Measurements from ENCODE around the gene TCOF1. TPM values are rescaled to one million over a fixed set of nuclear protein-coding genes. Genes with fewer than 3 reads are reported as not detected.

Gene TCOF1
- total RNA-seq, 1 donor from 2014 or later: 44.3 TPM

GRCh38 chr5:150329881-150330876 is 27.3 kb upstream of the TCOF1 start:
- no peak for DNase-seq (ENCODE audit: low read depth)
- TF ChIP-seq CTCF (conservative IDR thresholded peaks at IDR 0.05; ENCODE audit: low read depth, low read length): no peak

GRCh38 chr5:150333400-150333799 is 24.1 kb upstream of the TCOF1 start:
- no peak for TF ChIP-seq CTCF (conservative IDR thresholded peaks at IDR 0.05; ENCODE audit: low read depth, low read length)
- no peak overlapping the region for H3K4me3 ChIP-seq (ENCODE audit: low read depth, low read length)
- no peak for DNase-seq (ENCODE audit: low read depth)

More at GRCh38 chr5:150329881-150330876, 27.3 kb upstream of the TCOF1 start:
- no peak overlapping the region for H3K4me3 ChIP-seq (ENCODE audit: low read depth, low read length)

DNA sequence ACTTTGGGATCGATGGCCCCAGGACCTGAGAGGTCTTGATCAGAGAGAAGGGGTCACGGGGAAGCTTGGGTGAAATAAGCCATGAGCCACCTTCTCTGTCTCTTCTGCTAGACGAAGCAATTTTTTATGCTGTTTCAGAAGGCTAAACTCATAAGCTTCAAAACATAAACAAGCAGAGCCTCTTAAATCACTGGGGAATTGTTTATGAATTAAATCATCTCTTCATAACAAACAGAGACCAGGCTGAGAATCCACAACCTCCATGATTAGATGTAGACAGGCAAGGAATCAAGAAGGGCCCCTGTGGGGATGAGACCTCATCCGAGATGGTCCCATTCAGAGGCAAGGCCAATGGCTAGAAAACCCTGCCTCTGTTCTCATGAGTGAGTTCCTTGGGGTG is 21.7 kb upstream of the TCOF1 start:
- TF ChIP-seq CTCF (conservative IDR thresholded peaks at IDR 0.05; ENCODE audit: low read depth, low read length): no peak
- no peak for DNase-seq (ENCODE audit: low read depth)
- no peak overlapping the region for H3K4me3 ChIP-seq (ENCODE audit: low read depth, low read length)

DNA sequence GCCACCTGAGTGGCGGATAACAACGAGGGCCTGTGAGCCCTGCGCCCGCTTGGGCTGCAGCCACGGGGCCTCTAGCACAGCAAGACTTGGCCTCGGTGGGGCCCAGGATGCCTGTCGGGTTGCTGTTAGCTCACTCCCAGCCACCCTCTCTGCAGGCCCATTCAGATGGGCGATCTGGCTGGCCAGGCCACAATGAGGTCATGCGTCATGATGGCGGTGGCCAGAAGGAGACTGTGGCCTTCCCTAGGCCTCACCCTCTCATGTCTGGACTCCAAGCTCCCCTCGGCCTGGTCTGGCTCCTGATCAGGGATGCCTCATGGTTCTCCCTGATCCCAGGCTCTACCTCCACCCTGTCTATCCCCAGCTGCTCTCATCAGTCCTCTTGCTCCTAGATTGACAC is 19.0 kb upstream of the TCOF1 start:
- TF ChIP-seq CTCF (conservative IDR thresholded peaks at IDR 0.05; ENCODE audit: low read depth, low read length): no peak
- H3K4me3 ChIP-seq (ENCODE audit: low read depth, low read length): no peak overlapping the region
- no peak for DNase-seq (ENCODE audit: low read depth)

- no peak for DNase-seq (ENCODE audit: low read depth)
- no peak for TF ChIP-seq CTCF (conservative IDR thresholded peaks at IDR 0.05; ENCODE audit: low read depth, low read length)
These were observed 18.3 kb upstream of the TCOF1 start for GRCh38 chr5:150339165-150339564.

GRCh38 chr5:150339841-150340240 is 17.7 kb upstream of the TCOF1 start:
- no peak for TF ChIP-seq CTCF (conservative IDR thresholded peaks at IDR 0.05; ENCODE audit: low read depth, low read length)
- no peak for DNase-seq (ENCODE audit: low read depth)
- no peak overlapping the region for H3K4me3 ChIP-seq (ENCODE audit: low read depth, low read length)

More at GRCh38 chr5:150339165-150339564, 18.3 kb upstream of the TCOF1 start:
- no peak overlapping the region for H3K4me3 ChIP-seq (ENCODE audit: low read depth, low read length)
